ENCODE results near the gene RINT1. TPM values are rescaled to one million over a fixed set of nuclear protein-coding genes. Genes with fewer than 3 reads are reported as not detected.

The RINT1 gene
- total RNA-seq, 3 donors from 2014 or later = 12.4 to 15.6 (median 13.6) TPM

DNA sequence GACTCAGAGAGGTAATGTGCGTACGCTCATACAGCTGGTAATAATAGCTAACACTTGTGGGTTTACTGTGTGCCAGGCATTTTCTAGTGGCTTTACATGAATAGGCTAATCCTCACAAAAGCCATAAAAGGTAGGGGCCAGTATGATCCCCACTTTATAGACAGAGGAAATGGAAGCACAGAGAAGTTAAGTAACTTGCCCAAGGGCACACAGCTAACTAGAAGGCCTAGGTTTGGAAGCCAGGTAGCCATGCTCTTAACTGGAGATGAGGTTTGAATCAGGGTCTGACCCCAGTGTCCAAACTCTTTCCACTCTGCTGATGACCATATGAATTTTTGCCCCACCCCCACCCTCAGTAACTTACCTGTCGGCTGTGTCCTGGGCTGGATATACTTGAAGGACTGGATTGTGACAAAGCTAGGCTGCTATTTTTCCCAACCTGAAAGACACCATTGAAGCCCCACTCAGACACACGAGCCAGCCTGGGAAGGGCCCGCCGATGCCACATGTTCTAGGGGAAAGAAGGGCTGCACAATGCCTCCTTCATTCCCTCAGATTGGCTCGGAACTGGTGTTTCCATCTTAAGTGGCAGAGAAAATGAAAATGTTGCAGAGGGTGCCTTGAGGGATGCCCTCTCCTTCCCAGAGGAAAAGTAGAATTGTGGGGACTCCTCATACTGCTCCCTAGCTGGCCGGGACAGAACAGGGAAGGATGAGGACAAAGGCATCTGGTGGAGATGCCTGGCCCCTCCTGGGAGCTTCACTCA is 78.3 kb downstream of the RINT1 start:
- Histone ChIP-seq H3K36me3 (ENCODE audit: low read depth) (no peaks in the 10 kb centered on the region), H3K9me3 (no peaks in the 10 kb centered on the region), H3K4me3 (no peak overlapping the region), H3K4me1 (ENCODE audit: low read depth) (no peaks in the 10 kb centered on the region)
- DNase-seq (no peak), ATAC-seq (no peak)
- TF ChIP-seq, protein P1, sequence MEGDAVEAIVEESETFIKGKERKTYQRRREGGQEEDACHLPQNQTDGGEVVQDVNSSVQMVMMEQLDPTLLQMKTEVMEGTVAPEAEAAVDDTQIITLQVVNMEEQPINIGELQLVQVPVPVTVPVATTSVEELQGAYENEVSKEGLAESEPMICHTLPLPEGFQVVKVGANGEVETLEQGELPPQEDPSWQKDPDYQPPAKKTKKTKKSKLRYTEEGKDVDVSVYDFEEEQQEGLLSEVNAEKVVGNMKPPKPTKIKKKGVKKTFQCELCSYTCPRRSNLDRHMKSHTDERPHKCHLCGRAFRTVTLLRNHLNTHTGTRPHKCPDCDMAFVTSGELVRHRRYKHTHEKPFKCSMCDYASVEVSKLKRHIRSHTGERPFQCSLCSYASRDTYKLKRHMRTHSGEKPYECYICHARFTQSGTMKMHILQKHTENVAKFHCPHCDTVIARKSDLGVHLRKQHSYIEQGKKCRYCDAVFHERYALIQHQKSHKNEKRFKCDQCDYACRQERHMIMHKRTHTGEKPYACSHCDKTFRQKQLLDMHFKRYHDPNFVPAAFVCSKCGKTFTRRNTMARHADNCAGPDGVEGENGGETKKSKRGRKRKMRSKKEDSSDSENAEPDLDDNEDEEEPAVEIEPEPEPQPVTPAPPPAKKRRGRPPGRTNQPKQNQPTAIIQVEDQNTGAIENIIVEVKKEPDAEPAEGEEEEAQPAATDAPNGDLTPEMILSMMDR (IDR thresholded peaks at IDR 0.05) = no peak
- intact Hi-C loops (cut with DNase I, micrococcal nuclease) = no loop called here

DNA sequence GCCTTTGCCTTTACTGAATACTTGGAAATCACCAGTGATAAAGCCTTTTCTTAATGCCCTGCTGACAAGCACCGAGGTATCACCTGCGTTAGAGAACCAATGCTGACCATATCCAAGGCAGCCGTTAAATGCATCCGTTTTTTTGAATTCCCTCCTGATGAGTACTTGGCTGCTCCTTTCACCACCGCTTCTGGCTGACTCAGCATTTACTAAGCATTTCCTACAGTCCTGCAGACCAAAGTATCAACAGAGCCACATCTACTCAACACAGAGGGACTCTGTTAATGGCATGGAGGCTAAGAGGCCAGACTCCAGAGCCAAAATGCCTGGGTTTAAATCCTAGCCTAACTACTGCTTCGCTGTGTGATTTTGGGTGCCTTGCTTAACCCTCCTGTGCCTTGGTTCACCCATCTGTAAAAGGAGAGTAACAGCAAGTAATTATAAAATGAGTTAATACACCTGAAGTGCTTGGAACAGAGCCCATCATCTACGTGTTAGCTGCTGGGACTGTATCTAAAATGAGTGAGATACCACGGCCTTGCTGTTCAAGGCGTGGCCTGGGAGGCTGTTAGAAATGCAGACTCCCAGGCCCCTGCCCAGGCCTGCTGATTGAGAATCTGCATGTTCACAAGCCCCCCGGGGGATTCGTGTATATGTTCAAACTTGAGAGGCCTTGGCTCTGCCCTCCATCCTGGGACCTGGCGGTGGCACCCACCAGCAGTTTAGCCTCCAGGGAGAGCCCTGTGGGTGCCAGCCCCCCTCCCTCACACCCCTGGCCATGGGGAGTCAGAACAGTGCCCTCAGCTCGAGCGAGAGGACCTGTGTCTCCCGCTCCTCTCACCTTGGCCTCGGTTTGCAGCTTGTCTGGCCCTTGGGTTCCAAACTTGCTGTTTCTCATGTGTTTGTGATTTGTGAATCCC is 80.1 kb downstream of the RINT1 start:
- Histone ChIP-seq H3K9me3 (no peaks in the 10 kb centered on the region), H3K4me1 (ENCODE audit: low read depth) (no peaks in the 10 kb centered on the region), H3K4me3 (no peak overlapping the region), H3K36me3 (ENCODE audit: low read depth) (no peaks in the 10 kb centered on the region)
- ATAC-seq = no peak
- DNase-seq = no peak
- TF ChIP-seq, protein P1 (IDR thresholded peaks at IDR 0.05) = no peak
- intact Hi-C loops (cut with DNase I, micrococcal nuclease) = no loop called here

DNA sequence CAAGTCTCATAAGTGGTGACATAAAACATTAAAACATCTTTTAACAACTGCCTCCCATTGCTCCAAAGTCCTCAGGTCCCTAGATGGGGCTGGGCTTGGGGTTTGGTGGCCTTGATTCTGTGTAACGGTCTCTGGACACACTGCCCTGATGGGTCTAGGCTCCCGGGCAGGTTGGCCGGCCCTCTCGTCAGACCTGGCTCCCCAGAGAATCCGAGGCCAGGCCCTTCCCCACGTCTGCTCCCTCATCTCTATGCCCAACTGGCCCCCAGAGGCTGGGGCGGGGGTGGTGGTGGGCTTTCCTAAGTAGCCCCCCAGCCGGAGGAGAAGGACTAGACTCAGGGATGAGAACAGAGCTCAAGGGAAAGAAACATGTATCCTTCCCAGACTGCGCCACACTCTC is 80.8 kb downstream of the RINT1 start:
- Histone ChIP-seq H3K4me1 (ENCODE audit: low read depth) (no peaks in the 10 kb centered on the region), H3K4me3 (no peak overlapping the region), H3K9me3 (no peaks in the 10 kb centered on the region), H3K36me3 (ENCODE audit: low read depth) (no peaks in the 10 kb centered on the region)
- ATAC-seq (no peak), DNase-seq (no peak)
- intact Hi-C loops (cut with DNase I, micrococcal nuclease) = no loop called here
- TF ChIP-seq, protein P1 (IDR thresholded peaks at IDR 0.05) = no peak

DNA sequence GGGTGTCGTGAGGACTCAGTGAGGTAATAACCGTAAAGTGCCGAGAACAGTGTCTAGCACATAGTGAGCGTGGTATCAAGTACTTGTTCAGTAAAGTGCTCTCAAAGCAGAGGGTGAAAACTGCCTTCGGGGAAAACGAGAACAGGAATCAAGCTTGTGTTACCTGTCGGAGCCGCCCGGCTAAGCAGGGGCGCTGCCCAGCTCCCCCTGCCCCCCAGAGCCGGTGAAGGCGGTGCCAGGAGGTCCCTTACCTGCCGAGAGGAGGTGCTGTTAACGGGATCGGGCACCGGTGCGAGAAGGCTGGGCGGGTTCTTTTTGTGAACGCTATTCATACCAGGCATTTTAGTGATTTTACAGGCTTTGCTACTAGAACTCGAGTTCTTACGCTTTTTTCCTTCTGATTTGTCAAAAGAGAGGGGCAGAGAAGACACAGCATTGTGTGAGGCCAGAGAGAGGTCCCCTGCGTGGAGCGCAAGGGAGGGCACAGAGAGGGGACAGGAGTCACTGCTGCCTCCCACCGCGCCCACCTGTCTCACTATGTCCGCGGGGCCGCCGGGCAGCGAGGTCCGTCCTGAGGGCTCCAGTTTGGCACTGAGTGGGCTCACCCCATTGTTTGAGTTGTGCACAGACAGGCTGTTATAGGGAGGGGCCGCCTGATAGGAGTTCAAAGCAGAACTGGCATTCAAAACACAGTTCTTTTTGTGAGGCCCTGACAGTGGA is 81.8 kb downstream of the RINT1 start:
- TF ChIP-seq, protein P1 (IDR thresholded peaks at IDR 0.05) = no peak
- Histone ChIP-seq H3K4me1 (ENCODE audit: low read depth) (no peaks in the 10 kb centered on the region), H3K4me3 (no peak overlapping the region), H3K36me3 (ENCODE audit: low read depth) (no peaks in the 10 kb centered on the region), H3K9me3 (no peaks in the 10 kb centered on the region)
- ATAC-seq = no peak
- DNase-seq = no peak
- intact Hi-C loops (cut with DNase I, micrococcal nuclease) = no loop called here

GRCh38 chr7:105614341-105614840 is 82.4 kb downstream of the RINT1 start:
- Histone ChIP-seq H3K36me3 (ENCODE audit: low read depth) (no peaks in the 10 kb centered on the region), H3K4me1 (ENCODE audit: low read depth) (no peaks in the 10 kb centered on the region), H3K9me3 (no peaks in the 10 kb centered on the region), H3K4me3 (no peak overlapping the region)
- ATAC-seq (no peak), DNase-seq (no peak)
- intact Hi-C loops (cut with DNase I, micrococcal nuclease) = no loop called here
- TF ChIP-seq, protein P1 (IDR thresholded peaks at IDR 0.05) = no peak
